Liver (tissue), 9 donors: ENCODE data around the gene KSR1. TPM values are rescaled to one million over a fixed set of nuclear protein-coding genes. Genes with fewer than 3 reads are reported as not detected.

ENCODE experiments used
- DNase-seq: peaks from one replicate; pipeline ENCODE4 v3.0.0-alpha.2; 2017; ENCODE audit warnings: low spot score
- H3K27ac ChIP-seq, 2 donors: one replicate each; pipeline ENCODE4 v1.7.0; 2013; ENCODE audit warnings: inconsistent platforms in 2 of 2, low read length in 2 of 2, control low read depth in 1 of 2, low read depth in 1 of 2, mild to moderate bottlenecking in 1 of 2
- H3K27me3 ChIP-seq, 4 donors: one replicate each; pipeline versions ENCODE4 v1.6.1 to v1.7.0; 2013; ENCODE audit warnings: low read length in 3 of 4, inconsistent platforms in 1 of 4, mild to moderate bottlenecking in 1 of 4, moderate library complexity in 1 of 4; ENCODE audit not compliant: control insufficient read depth in 4 of 4, insufficient read depth in 4 of 4
- H3K36me3 ChIP-seq, 4 donors: one replicate each; pipeline versions ENCODE4 v1.6.1 to v1.7.0; 2013; ENCODE audit warnings: low read length in 3 of 4, mild to moderate bottlenecking in 3 of 4, low read depth in 1 of 4, moderate library complexity in 1 of 4; ENCODE audit not compliant: control insufficient read depth in 4 of 4, insufficient read depth in 3 of 4
- H3K4me1 ChIP-seq, 4 donors: one replicate each; pipeline versions ENCODE4 v1.6.1 to v1.7.0; 2013; ENCODE audit warnings: low read length in 3 of 4, mild to moderate bottlenecking in 3 of 4, moderate library complexity in 1 of 4; ENCODE audit not compliant: control insufficient read depth in 4 of 4, insufficient read depth in 4 of 4
- H3K4me3 ChIP-seq, 3 donors: one replicate each; pipeline versions ENCODE4 v1.6.1 to v1.7.0; 2013; ENCODE audit warnings: low read length in 3 of 3, control low read depth in 1 of 3, low read depth in 1 of 3, mild to moderate bottlenecking in 1 of 3
- H3K9ac ChIP-seq, 2 donors: one replicate each; pipeline ENCODE4 v1.7.0; 2013; ENCODE audit warnings: low read length in 2 of 2, mild to moderate bottlenecking in 2 of 2, moderate library complexity in 2 of 2, control low read depth in 1 of 2, low read depth in 1 of 2
- H3K9me3 ChIP-seq, 4 donors: one replicate each; pipeline versions ENCODE4 v1.6.1 to v1.7.0; 2013; ENCODE audit warnings: low read length in 3 of 4; ENCODE audit not compliant: control insufficient read depth in 4 of 4
- EGR1 ChIP-seq, 2 donors: IDR thresholded peaks; 2 replicates each; pipeline ENCODE4 v1.6.1; 2016 to 2018; ENCODE audit warnings: antibody characterized with exemption in 2 of 2, low read depth in 2 of 2
- FOXA1 ChIP-seq: IDR thresholded peaks from 2 replicates; pipeline ENCODE4 v1.6.1; 2016; ENCODE audit warnings: antibody characterized with exemption
- FOXA2 ChIP-seq: IDR thresholded peaks from 2 replicates; pipeline ENCODE4 v1.6.1; 2016; ENCODE audit warnings: antibody characterized with exemption
- GABPA ChIP-seq, 2 donors: IDR thresholded peaks in 1 of 2; conservative IDR thresholded peaks in 1 of 2; 2 replicates each; pipeline ENCODE4 v1.6.1; 2016; ENCODE audit warnings: antibody characterized with exemption in 2 of 2, mild to moderate bottlenecking in 1 of 2, moderate library complexity in 1 of 2
- HNF4G ChIP-seq: IDR thresholded peaks from 2 replicates; pipeline ENCODE4 v1.6.1; 2016; ENCODE audit warnings: antibody characterized with exemption
- JUND ChIP-seq, 2 donors: IDR thresholded peaks; 2 replicates each; pipeline ENCODE4 v1.6.1; 2016; ENCODE audit warnings: antibody characterized with exemption in 2 of 2
- RXRA ChIP-seq, 2 donors: IDR thresholded peaks; 2 replicates each; pipeline ENCODE4 v1.6.1; 2017 to 2018; ENCODE audit warnings: antibody characterized with exemption in 2 of 2, mild to moderate bottlenecking in 1 of 2
- SP1 ChIP-seq: IDR thresholded peaks from 2 replicates; pipeline ENCODE4 v1.6.1; 2018; ENCODE audit warnings: antibody characterized with exemption, mild to moderate bottlenecking
- TAF1 ChIP-seq: conservative IDR thresholded peaks from 2 replicates; pipeline ENCODE4 v1.6.1; 2016; ENCODE audit warnings: antibody characterized with exemption, mild to moderate bottlenecking
- WGBS: extraction: QIAGEN DNeasy Blood & Tissue Kit; methylation state at CpG from one replicate; pipeline ENCODE4 v1.1.7; 2013; 5-methylcytosine and 5-hydroxymethylcytosine counted together
- polyA plus RNA-seq, 2 donors: library from polyadenylated mRNA; stranded (reverse) in 1 of 2; unstranded in 1 of 2; fragments of 200-250 nt in 1 of 2; fragments of >200 nt in 1 of 2; fragmentation: Nextera tagmentation in 1 of 2; extraction: Ambion mirVana in 1 of 2; gene quantifications; one replicate each; pipeline versions ENCODE4 v1.2.1 to v1.2.3, GENCODE V29; 2013 to 2015
- total RNA-seq, 2 donors: library from RNA; depleted of rRNA; stranded (reverse); fragments of >200 nt; gene quantifications; one replicate each; pipeline ENCODE4 v1.2.3, GENCODE V29; 2014
- TF ChIP-seq, protein P1 (sequence below): IDR thresholded peaks from 2 replicates; pipeline ENCODE4 v1.6.1; 2016; ENCODE audit warnings: antibody characterized with exemption, mild to moderate bottlenecking
- TF ChIP-seq, protein P2 (sequence below): IDR thresholded peaks from 2 replicates; pipeline ENCODE4 v1.6.1; 2016; ENCODE audit warnings: antibody characterized with exemption
- donor health status: healthy.
- donor health status: healthy.
- donor health status: healthy.
- donor health status: healthy.
- donor health status: healthy.

KSR1 gene
- total and polyA plus RNA-seq, 4 donors = 1.2 to 9.0 (median 4.1) TPM

DNA sequence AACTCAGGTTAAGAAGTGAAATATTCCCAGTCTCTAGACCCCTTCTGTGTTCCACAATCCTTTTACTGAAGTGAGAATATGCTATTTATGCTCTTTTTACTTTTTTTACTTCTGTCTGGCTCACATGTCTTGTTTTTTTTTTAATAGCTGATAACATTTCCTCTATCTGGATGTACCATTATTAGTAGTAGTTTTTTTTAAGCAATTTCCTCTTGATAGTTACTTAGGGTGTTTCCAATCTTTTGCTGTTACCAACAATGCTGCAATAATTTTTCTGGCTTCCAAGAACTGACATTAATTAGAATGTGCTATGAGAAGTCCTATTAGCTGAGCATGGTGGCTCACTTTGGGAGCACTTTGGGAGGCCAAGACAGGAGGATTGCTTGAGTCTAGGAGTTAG is 32.0 kb downstream of the KSR1 start:
- Histone ChIP-seq H3K36me3 (no peaks in the 10 kb centered on the region), H3K4me3 (no peak overlapping the region), H3K27ac (no peak overlapping the region), H3K27me3 (no peaks in the 10 kb centered on the region), H3K9ac (no peak overlapping the region), H3K9me3 (no peaks in the 10 kb centered on the region), H3K4me1 (no peaks in the 10 kb centered on the region)
- TF ChIP-seq SP1 (no peak), TAF1 (no peak)
- TF ChIP-seq, protein P1, sequence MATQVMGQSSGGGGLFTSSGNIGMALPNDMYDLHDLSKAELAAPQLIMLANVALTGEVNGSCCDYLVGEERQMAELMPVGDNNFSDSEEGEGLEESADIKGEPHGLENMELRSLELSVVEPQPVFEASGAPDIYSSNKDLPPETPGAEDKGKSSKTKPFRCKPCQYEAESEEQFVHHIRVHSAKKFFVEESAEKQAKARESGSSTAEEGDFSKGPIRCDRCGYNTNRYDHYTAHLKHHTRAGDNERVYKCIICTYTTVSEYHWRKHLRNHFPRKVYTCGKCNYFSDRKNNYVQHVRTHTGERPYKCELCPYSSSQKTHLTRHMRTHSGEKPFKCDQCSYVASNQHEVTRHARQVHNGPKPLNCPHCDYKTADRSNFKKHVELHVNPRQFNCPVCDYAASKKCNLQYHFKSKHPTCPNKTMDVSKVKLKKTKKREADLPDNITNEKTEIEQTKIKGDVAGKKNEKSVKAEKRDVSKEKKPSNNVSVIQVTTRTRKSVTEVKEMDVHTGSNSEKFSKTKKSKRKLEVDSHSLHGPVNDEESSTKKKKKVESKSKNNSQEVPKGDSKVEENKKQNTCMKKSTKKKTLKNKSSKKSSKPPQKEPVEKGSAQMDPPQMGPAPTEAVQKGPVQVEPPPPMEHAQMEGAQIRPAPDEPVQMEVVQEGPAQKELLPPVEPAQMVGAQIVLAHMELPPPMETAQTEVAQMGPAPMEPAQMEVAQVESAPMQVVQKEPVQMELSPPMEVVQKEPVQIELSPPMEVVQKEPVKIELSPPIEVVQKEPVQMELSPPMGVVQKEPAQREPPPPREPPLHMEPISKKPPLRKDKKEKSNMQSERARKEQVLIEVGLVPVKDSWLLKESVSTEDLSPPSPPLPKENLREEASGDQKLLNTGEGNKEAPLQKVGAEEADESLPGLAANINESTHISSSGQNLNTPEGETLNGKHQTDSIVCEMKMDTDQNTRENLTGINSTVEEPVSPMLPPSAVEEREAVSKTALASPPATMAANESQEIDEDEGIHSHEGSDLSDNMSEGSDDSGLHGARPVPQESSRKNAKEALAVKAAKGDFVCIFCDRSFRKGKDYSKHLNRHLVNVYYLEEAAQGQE = no peak
- DNase-seq = no peak

DNA sequence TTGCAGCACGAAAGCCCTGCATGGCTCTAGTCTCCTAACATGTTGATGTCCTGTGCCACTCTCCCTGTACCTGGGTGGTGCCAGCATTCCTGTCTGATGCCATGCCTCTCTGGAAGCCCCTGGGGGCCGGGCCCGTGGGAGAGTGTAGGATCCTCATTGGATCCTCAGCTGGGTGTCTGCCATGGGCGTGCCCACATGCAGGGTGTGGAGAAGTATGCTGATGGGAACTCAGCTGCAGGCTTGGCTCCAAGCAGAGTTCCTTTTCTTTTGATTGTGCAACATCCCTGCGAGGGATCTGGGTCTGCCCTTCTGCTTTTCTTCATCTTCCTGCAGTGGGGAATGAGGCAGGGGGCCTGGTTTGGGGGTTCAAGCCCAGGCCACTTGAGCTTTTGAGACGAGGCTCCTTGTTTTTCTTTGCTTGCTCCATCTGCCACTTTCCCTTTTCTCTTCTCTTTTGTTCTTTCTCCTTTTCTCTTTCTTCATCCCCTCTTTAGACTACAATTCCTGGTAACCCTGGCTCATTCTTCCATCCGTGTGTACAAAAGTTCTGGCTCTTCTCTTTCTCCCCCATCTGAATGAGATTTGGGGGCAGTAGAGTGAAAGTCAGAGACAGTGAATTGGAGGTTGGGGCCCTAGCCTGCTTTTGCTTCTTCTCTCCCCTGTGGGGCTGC is 32.9 kb downstream of the KSR1 start:
- H3K9me3 ChIP-seq = no peaks in the 10 kb centered on the region
- no peak for TF ChIP-seq GABPA (IDR thresholded peaks at IDR 0.05 in 1 of 2, conservative IDR thresholded peaks at IDR 0.05 in 1 of 2)
- TF ChIP-seq, protein P1 = no peak
- no peak for TF ChIP-seq FOXA1
- TF ChIP-seq JUND (IDR thresholded peaks at IDR 0.05) = no peak
- TF ChIP-seq, protein P2, sequence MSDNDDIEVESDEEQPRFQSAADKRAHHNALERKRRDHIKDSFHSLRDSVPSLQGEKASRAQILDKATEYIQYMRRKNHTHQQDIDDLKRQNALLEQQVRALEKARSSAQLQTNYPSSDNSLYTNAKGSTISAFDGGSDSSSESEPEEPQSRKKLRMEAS = no peak
- TF ChIP-seq HNF4G = no peak
- no peak for TF ChIP-seq EGR1 (IDR thresholded peaks at IDR 0.05; ENCODE audit: low read depth in 2 of 2)
- no peak for TF ChIP-seq SP1
- no peak for TF ChIP-seq FOXA2
- TF ChIP-seq RXRA (IDR thresholded peaks at IDR 0.05) = no peak
- H3K27ac ChIP-seq = no peak overlapping the region
- no peaks in the 10 kb centered on the region for H3K27me3 ChIP-seq
- no peaks in the 10 kb centered on the region for H3K36me3 ChIP-seq
- peak; percentile 52 for DNase-seq
- H3K4me1 ChIP-seq = peaks cover 0 to 6% (median 4%) of the 10 kb centered on the region in 4 donors
- H3K9ac ChIP-seq = no peak overlapping the region
- WGBS = 64% methylated on average over 7 of the region's 7 CpGs
- H3K4me3 ChIP-seq = no peak overlapping the region
